HG03442 (cell line): Measurements from ENCODE around the gene EIF4E1B.

Experiments used
- ATAC-seq: cut with Tn5 transposase; IDR thresholded peaks from one replicate; pipeline ENCODE4 v1.9.1; 2021; ENCODE audit warnings: mild to moderate bottlenecking, moderate library complexity; ENCODE audit not compliant: unreplicated experiment

The EIF4E1B gene

DNA sequence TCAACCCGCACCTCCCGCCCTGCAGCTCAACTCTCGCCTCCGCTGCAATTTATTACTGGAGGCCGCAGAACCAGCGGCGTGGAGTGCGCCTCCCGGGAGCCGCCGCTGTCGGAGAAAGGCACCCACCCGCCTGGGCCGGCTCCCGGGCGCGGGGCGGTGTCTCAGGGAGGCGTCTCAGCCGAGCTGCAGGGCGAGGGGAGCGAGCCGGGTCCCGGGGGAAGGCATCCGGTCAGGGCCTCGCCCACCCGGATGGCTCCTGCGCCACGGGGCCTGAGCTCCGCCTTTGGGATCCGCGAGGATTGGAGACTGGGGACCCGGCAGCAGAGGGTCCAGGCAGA lies 49.7 kb downstream of the EIF4E1B start:
- no peak for ATAC-seq

- ATAC-seq = no peak
Measured at GRCh38 chr5:176682016-176682531, 51.6 kb downstream of the EIF4E1B start.

GRCh38 chr5:176685010-176685409 lies 54.5 kb downstream of the EIF4E1B start:
- no peak for ATAC-seq

DNA sequence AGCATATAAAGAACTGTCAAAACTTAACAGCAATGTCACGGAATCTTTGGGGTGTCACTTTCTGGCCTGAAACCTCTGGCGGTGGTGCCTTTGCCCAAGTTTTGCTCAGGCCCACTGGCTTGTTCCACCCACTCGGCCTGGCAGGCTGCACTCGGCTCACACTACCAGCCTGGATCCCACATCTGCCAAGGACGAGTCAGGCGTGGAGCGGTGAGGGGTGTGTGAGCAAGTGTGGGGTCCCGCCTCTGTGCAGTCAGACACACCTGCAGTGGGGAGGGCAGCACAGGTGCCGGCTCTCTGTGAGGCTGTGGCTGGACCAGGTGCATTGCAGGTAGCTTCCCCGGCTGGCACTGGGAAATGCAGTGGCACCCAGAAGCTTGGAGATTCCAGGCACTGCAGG lies 56.8 kb downstream of the EIF4E1B start:
- ATAC-seq = no peak

DNA sequence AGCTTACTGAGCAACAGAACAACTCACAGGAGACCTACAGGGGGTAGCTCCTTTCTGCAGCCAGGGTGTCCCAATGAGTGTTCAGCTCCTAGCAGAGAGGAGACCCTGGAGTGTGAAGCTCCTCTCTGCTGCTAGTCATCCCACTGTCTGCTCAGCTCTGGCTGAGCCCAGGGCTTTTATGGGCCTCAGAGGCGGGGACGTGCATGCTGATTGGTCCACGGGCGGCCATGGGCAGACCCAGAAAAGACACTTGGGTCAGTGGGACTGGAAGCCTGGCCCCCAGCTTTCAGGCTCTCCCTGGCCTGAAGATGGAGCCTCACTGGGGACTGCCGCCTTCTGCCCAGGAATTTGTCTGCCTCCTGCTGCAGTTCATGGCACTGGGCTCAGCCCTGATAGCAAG lies 57.4 kb downstream of the EIF4E1B start:
- ATAC-seq = no peak

- ATAC-seq = no peak
Measured at GRCh38 chr5:176690911-176691310, 60.4 kb downstream of the EIF4E1B start.

DNA sequence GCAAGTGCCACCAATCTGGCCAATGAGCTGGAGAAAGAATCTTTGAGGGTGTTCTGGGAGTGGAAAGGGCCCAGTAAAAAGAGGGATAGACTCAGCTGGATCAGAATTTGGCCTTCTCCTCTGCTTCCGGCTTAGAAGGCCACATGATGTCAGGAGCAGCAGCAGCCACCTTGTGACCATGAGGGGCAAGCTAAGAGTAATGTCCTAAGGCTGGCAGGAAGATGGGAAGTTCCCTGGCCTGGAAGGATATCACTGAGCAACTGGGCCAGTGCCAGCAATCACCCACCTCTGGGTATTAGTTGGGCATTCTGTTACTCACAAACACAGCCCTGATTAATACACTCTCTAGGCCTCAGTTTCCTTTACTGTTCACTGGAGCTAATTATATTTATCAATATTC lies 61.0 kb downstream of the EIF4E1B start:
- ATAC-seq = no peak

DNA sequence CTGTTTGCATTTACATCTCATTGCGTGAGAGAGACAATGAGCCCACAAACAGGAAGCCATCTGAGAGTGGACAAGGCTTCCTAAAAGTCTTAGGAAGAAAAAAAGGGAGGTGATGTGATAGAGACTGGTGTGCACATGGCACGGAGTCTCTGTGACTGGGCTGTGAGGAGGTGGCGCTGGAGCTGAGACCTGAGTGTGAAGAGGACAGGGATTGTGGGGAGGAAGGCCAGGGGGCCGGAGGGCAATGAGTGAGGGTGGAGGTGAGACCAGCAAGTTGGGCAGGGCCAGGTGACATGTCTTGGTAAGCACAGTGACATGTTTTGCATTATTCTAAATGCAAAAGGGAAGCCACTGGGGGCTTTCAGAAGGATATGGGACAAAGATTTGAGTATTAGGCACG lies 61.9 kb downstream of the EIF4E1B start:
- no peak for ATAC-seq

DNA sequence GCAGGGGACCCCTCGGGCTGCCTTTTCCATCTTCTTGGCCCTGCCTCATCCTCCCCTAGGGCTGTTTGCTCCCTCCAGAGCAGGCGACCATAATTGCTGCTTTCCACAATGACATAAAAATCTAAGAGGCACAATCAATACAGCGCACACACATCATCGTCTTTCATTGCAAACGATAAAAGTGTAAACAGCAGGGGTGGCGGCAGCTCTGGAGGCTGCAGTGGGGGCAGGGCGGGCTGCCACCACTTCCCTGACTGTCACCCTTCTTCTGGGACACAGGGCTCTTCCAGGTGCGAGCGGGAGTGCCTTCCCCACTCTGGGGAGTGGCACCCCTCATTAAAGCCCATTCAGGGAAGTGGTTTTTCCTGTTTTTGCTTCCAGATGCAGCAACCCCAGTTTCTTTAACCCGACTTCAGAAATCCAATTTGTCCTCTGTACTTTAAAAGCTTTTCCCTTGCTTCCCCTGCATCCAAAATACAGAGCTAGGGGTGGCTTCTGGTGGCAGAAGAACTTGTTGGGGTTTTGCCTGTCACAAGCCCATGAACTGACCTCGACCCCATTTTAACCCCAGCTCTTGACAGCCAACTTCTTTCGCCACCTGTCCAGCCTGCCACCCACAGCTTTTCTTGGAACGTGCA lies 62.5 kb downstream of the EIF4E1B start:
- ATAC-seq = no peak

GRCh38 chr5:176693477-176693851 lies 63.0 kb downstream of the EIF4E1B start:
- no peak for ATAC-seq

GRCh38 chr5:176694146-176694545 lies 63.7 kb downstream of the EIF4E1B start:
- ATAC-seq = no peak

GRCh38 chr5:176694631-176695030 lies 64.2 kb downstream of the EIF4E1B start:
- no peak for ATAC-seq

GRCh38 chr5:176695073-176695472 lies 64.6 kb downstream of the EIF4E1B start:
- no peak for ATAC-seq
